HG03135 (cell line): ENCODE results near the gene GP5.

Source experiments
- ATAC-seq: cut with Tn5 transposase; IDR thresholded peaks from one replicate; pipeline ENCODE4 v1.9.1; 2021; ENCODE audit warnings: mild to moderate bottlenecking, moderate library complexity; ENCODE audit not compliant: unreplicated experiment

Gene GP5

GRCh38 chr3:194351080-194351672 lies 47.9 kb downstream of the GP5 start, which contains the start of gene CPN2:
Gene CPN2, minus strand, starts transcription at chr3:194351328. Its CDS starts 8,626 bp downstream, at chr3:194342702.
- ATAC-seq: no peak

DNA sequence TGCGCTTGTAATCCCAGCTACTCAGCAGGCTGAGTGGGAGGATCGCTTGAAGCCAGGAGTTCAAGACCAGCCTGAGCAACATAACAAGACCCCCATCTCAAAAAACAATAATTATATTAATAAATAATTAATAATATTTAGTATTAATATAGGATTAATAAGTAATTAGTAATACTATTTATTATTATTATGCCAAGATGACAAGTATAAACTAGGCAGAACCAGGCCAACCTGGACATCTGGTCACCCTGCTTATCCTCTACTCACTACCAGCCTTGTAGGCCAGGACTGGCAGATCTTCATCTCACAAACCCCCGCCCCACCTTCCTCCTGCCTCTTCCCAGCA lies 48.4 kb downstream of the GP5 start:
- no peak for ATAC-seq

DNA sequence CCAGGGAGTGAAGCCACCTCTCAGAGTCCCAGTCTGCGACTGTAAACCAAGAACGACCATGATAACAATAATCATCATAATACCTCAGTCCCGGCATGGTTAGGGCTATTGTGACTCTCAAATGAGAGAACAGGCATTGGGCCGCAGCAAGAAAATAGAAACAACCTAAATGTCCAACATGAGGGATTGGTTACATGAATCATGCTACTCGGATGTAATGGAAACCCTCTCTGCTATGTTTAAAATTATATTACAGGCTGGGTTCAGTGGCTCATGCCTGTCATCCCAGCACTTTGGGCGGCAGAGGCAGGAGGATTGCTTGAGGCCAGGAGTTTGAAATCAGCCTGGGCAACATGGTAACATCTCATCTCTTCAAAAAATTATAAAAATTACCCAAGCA lies 50.7 kb downstream of the GP5 start:
- ATAC-seq: no peak

- ATAC-seq: no peak
Measured at GRCh38 chr3:194346621-194347020, 52.4 kb downstream of the GP5 start.

DNA sequence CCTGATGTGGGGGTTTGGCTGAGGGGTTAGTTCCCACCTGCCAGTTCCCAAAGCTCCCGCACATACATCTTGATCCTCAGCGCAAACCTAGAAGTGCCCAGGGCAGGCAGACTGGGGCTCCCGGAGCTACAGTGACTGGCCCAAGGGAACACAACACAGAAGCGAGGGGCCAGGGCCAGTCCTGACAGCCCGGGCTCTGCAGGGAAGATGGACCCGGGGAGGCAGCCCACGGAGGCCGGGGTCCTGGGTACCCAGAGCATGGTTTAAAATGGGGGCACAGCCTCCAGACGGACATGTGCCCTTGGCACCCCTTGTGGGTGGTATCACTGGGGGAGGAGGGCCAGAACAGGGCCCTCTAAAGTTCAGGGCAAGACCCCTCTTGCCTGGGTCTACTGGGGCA lies 53.0 kb downstream of the GP5 start:
- no peak for ATAC-seq
